A549 treated with CpdA at 1 μM for 4 hours (cell line): ENCODE results near the gene KCND3. TPM values are rescaled to one million over a fixed set of nuclear protein-coding genes. Genes with fewer than 3 reads are reported as not detected.

Experiments
- total RNA-seq: library from RNA; stranded (reverse); fragments of 200-300 nt; extraction: Qiagen RNA extraction; gene quantifications from 5 replicates; pipeline ENCODE4 v1.2.3, GENCODE V29; 2022; ENCODE audit warnings: low read depth

KCND3 gene
- 0.04 to 0.06 TPM in 2 of 5 replicates, not detected in the others for total RNA-seq

DNA sequence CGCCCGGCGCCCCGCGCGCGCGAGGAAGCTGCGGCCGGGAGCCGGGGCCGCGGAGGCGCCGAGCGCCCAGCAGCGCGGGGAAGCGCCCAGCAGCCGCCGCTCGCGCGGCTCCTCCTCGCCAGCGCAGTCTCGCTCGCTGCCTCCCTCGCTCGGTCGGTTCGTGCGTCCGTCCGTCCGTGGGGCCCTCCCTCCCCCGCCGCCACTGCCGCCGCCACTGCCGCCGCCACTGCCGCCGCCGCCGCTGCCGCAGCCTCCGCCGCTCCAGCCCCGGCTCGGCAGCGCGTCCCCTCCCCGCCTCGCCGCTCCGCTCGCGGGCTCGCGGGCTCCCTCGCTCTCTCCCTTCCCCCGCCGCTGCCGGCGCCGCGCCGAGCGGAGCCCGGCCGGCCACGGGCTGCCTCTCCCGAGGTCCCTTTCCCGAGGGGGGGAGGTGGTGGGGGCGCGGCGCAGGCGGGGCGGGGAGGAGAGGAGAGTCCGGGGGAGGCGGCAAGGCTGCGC lies at the start of gene KCND3:
Gene KCND3, minus strand, starts transcription at position 138 of the 495 bp plus-strand sequence.

DNA sequence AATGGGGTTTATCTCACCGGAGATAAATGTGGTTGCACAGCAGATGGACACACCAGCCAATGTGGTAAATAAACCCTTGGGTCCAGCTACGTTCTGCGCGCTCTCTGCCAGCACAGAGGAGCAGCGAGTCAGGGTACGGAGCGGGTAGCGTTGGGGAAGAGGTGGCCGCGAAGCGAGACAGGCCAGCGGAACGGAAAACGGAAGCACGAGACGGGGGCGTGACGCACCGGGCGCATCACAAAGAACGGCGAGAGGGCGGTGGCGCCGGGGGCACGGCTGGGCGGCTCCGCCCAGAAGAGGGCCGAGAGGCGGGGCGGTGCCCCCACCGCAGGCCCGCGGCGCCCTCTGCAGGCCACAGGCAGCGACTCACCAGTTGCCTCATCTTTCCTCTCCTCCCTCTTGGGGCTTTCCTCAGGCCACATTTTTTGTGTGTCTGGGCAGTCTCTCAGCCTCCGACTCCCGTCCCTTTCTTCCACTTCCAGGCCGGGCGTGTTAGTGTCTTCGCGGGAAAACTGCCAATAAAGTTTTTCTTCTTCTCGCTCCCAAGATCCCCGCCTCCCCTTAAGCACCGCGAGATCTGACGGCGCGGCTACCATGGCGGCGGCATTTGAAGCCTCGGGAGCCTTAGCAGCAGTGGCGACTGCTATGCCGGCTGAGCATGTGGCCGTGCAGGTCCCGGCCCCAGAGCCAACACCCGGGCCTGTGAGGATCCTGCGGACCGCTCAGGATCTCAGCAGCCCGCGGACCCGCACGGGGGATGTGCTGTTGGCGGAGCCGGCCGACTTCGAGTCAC lies 233.9 kb downstream of the KCND3 start, which contains the start of gene DDX20:
Gene DDX20, plus strand, starts transcription at position 571 of the 793 bp plus-strand sequence. Its CDS starts 24 bp downstream, at position 595.

DNA sequence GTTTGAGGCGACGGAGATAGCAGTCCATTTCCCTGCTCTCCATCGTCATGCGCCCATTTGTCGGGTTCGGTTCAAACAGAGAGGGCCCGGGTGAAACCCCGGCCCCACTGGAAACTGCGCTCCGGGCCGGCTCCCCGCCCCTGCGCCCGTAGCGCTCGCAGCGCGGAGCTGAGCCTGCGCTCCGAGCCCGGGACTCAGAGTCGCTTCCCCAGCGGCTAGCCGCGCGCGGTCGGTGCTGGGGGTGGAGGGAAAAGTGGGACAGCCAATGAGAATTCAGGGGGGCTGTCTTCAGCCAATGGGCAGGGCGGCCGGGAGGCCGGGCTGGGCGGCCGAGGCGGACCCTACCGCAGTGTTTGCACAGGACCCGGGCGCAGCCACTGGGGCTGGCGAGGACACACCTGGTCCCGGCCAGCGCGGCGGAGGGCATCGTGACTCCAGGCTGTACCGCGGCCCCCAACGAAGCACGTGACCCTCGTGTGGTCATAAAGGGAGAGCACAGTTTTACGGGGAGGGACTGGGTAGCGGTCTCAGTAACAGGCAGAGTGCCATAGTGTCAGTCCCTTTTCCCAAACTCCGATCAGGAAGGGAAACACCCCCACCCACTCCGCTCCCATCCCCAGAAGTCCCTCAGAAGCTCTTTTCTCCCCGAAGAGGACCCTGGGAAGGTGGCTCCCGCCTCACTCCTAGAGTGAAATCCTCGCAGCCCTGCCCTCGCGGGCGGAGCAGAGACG lies 250.1 kb downstream of the KCND3 start, which contains the start of gene INKA2:
Gene INKA2, minus strand, starts transcription at position 202 of the 731 bp plus-strand sequence. Its CDS starts 153 bp downstream, at position 49.

Other genes with a start within 250 kb of the KCND3 start
- gene DDX20, start 233.8 kb downstream of the KCND3 start, total RNA-seq, result 8.2 to 10.0 TPM (median 8.7 TPM) in 5 replicates